Peyer's patch (tissue), 4 donors: ENCODE measurements around the gene ZNF236.

Experiments
- POLR2A ChIP-seq, 2 donors: fragments of 450-650 bp; IDR thresholded peaks; one replicate each; pipeline ENCODE4 v1.5.1; 2017; ENCODE audit warnings: antibody characterized with exemption in 2 of 2, mild to moderate bottlenecking in 2 of 2, moderate library complexity in 2 of 2
- TF ChIP-seq, protein P1 (sequence below), 6 experiments: fragments of 450-650 bp in 4 of 6; fragments of 200-600 bp in 2 of 6; sonication (generic) in 1 of 6; IDR thresholded peaks; one replicate each; pipeline ENCODE4 v1.5.1; 2017 to 2019; ENCODE audit warnings: antibody characterized with exemption in 6 of 6, mild to moderate bottlenecking in 3 of 6, moderate library complexity in 1 of 6

DNA sequence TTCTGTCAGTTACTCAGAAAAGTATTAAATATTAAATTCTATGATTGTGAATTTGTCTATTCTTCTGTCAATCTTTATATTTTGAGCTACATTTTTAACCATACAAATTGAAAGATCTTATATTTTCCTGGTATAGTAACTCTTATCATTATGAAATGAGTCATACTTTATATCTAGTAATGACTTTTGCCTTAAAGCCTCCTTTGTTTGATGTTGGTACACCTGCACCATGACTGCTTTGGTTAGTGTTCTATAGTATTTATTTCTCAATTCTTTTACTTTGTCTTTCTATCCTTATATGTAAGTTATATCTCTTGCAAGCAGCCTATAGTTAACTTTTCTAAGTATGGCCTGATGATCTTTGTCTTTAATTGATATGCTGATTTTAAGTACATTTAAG, 13.0 kb downstream of the ZNF236 start:
- TF ChIP-seq POLR2A (IDR thresholded peaks at IDR 0.05), result no peak
- TF ChIP-seq, protein P1, sequence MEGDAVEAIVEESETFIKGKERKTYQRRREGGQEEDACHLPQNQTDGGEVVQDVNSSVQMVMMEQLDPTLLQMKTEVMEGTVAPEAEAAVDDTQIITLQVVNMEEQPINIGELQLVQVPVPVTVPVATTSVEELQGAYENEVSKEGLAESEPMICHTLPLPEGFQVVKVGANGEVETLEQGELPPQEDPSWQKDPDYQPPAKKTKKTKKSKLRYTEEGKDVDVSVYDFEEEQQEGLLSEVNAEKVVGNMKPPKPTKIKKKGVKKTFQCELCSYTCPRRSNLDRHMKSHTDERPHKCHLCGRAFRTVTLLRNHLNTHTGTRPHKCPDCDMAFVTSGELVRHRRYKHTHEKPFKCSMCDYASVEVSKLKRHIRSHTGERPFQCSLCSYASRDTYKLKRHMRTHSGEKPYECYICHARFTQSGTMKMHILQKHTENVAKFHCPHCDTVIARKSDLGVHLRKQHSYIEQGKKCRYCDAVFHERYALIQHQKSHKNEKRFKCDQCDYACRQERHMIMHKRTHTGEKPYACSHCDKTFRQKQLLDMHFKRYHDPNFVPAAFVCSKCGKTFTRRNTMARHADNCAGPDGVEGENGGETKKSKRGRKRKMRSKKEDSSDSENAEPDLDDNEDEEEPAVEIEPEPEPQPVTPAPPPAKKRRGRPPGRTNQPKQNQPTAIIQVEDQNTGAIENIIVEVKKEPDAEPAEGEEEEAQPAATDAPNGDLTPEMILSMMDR (IDR thresholded peaks at IDR 0.05), result no peak
